K562 (cell line): Measurements from ENCODE around the gene SYCP1. TPM values are rescaled to one million over a fixed set of nuclear protein-coding genes. Genes with fewer than 3 reads are reported as not detected.

ENCODE experiments used
- ATAC-seq: fragments of 200-7000 bp; cut with Tn5 transposase; 3 replicates; pipeline ENCODE4 v1.9.1; 2020; ENCODE audit warnings: moderate library complexity
- BruUV-seq: library from RNA; stranded (reverse); fragments of 400-500 nt; replicated peaks from 2 replicates; lab custom pipeline; 2021; lab: Mats Ljungman, UMichigan
- CTCF ChIA-PET: fragments of 300-600 bp; formaldehyde crosslinking; extraction: SDS; loops from one replicate; lab custom pipeline; 2021; ENCODE audit warnings: low intra/inter-chr PET ratio; lab: Yijun Ruan, JAX
- POLR2A ChIA-PET: fragments of 300-600, 350-650 bp; sonication (Branson Sonifier 250); formaldehyde crosslinking; extraction: SDS; loops from one replicate; lab custom pipeline; 2021; ENCODE audit warnings: antibody characterized with exemption, inconsistent platforms; lab: Yijun Ruan, JAX
- DNase-seq, 4 experiments: peaks; one replicate each; pipeline versions ENCODE4 v3.0.0 to v3.0.0-alpha.2; 2011 to 2018; ENCODE audit warnings: low spot score in 3 of 4, mixed read lengths in 3 of 4; ENCODE audit errors: extremely low read depth in 1 of 4
- FAIRE-seq: peaks from 2 replicates; lab custom pipeline; 2011; peaks lifted over from hg19 to GRCh38; lab: Jason Lieb, UNC
- H2AFZ ChIP-seq: 2 replicates; pipeline ENCODE4 v1.6.0; 2011; ENCODE audit warnings: low read depth, low read length, control low read depth, inconsistent platforms
- H3K27ac ChIP-seq: fragments of 200-600 bp; 3 replicates; pipeline ENCODE4 v1.8.0; 2011; ENCODE audit warnings: low read depth, mild to moderate bottlenecking, control low read depth, inconsistent platforms, low read length, moderate library complexity, mixed read lengths; ENCODE audit errors: extremely low read depth
- H3K27me3 ChIP-seq, 2 experiments: fragments of 300-600 bp in 1 of 2; 2 replicates in 1 of 2; 3 replicates in 1 of 2; pipeline versions ENCODE4 v1.6.0 to v1.8.0; 2011; ENCODE audit warnings: inconsistent platforms in 2 of 2, low read length in 2 of 2, mild to moderate bottlenecking in 1 of 2, mixed read lengths in 1 of 2, moderate library complexity in 1 of 2; ENCODE audit not compliant: control insufficient read depth in 2 of 2, insufficient read depth in 2 of 2
- H3K36me3 ChIP-seq: fragments of 300-600 bp; 3 replicates; pipeline ENCODE4 v1.8.0; 2011; ENCODE audit warnings: mild to moderate bottlenecking, low read length, inconsistent platforms; ENCODE audit not compliant: control insufficient read depth, insufficient read depth
- H3K4me1 ChIP-seq, 2 experiments: fragments of 200-600 bp in 1 of 2; replicated peaks in 1 of 2; 2 replicates in 1 of 2; 3 replicates in 1 of 2; pipeline versions ENCODE4 v1.5.1 to v1.8.0; 2011; ENCODE audit warnings: inconsistent platforms in 2 of 2, low read length in 2 of 2, mild to moderate bottlenecking in 1 of 2, mixed read lengths in 1 of 2, moderate library complexity in 1 of 2; ENCODE audit not compliant: control insufficient read depth in 2 of 2, insufficient read depth in 2 of 2
- H3K4me2 ChIP-seq: 2 replicates; pipeline ENCODE4 v1.6.1; 2011; ENCODE audit warnings: low read length, control low read depth, inconsistent platforms, mixed read lengths; ENCODE audit not compliant: insufficient read depth
- H3K4me3 ChIP-seq: fragments of 200-600 bp; sonication (generic), shearing (Covaris generic); 2 replicates; pipeline ENCODE4 v1.5.1; 2016; ENCODE audit warnings: control low read depth, inconsistent platforms
- H3K79me2 ChIP-seq: fragments of 200-600 bp; 3 replicates; pipeline ENCODE4 v1.8.0; 2011; ENCODE audit warnings: low read length, inconsistent platforms; ENCODE audit not compliant: control insufficient read depth, insufficient read depth
- H3K9ac ChIP-seq, 2 experiments: 2 replicates each; pipeline versions ENCODE4 v1.6.0 to v1.6.1; 2011; ENCODE audit warnings: low read depth in 2 of 2, low read length in 2 of 2, control low read depth in 1 of 2, inconsistent platforms in 1 of 2, mild to moderate bottlenecking in 1 of 2, mixed read lengths in 1 of 2; ENCODE audit not compliant: insufficient read depth in 1 of 2
- H3K9me1 ChIP-seq: one replicate; pipeline ENCODE4 v1.6.0; 2011; ENCODE audit warnings: inconsistent platforms, mild to moderate bottlenecking, low read length, moderate library complexity; ENCODE audit not compliant: control insufficient read depth, insufficient read depth
- H3K9me3 ChIP-seq: replicated peaks from 2 replicates; pipeline ENCODE4 v1.5.1; 2011; ENCODE audit warnings: low read depth, low read length, inconsistent platforms; ENCODE audit not compliant: control insufficient read depth, insufficient read depth
- H4K20me1 ChIP-seq: replicated peaks from 2 replicates; pipeline ENCODE4 v1.6.1; 2011; ENCODE audit warnings: low read length, inconsistent platforms, mixed read lengths; ENCODE audit not compliant: control insufficient read depth, insufficient read depth
- ELF2 ChIP-seq: fragments of 250-450 bp; sonication (Bioruptor Pico); IDR thresholded peaks from 2 replicates; pipeline ENCODE4 v1.5.0; 2021; ENCODE audit warnings: mild to moderate bottlenecking
- HDAC3 ChIP-seq: fragments of 450-650 bp; IDR thresholded peaks from 2 replicates; pipeline ENCODE4 v1.6.1; 2018; ENCODE audit warnings: borderline replicate concordance, mild to moderate bottlenecking, moderate library complexity; ENCODE audit not compliant: partially characterized antibody
- NFXL1 ChIP-seq: fragments of 450-650 bp; formaldehyde crosslinking; IDR thresholded peaks from 2 replicates; pipeline ENCODE4 v1.4.0; 2021; ENCODE audit warnings: mild to moderate bottlenecking
- RBM34 ChIP-seq: fragments of 200-400 bp; formaldehyde crosslinking; IDR thresholded peaks from 2 replicates; pipeline ENCODE4 v1.6.1; 2018; ENCODE audit warnings: low read length, borderline replicate concordance; ENCODE audit not compliant: insufficient read depth
- SRSF3 ChIP-seq: fragments of 200-400 bp; formaldehyde crosslinking; IDR thresholded peaks from 2 replicates; pipeline ENCODE4 v1.6.1; 2016; ENCODE audit warnings: mild to moderate bottlenecking, low read length, moderate library complexity; ENCODE audit not compliant: insufficient read depth
- ZNF24 ChIP-seq: fragments of 450-650 bp; IDR thresholded peaks from 2 replicates; pipeline ENCODE4 v1.6.1; 2016
- ZNF318 ChIP-seq, 2 experiments: fragments of 450-650 bp; IDR thresholded peaks; 2 replicates each; pipeline ENCODE4 v1.6.1; 2016; ENCODE audit warnings: mild to moderate bottlenecking in 2 of 2, borderline replicate concordance in 1 of 2, low read depth in 1 of 2, moderate library complexity in 1 of 2
- ZNF324 ChIP-seq: fragments of 250-450 bp; sonication (Bioruptor Pico); IDR thresholded peaks from 2 replicates; pipeline ENCODE4 v1.4.0; 2020; ENCODE audit warnings: mild to moderate bottlenecking
- ZZZ3 ChIP-seq: fragments of 450-650 bp; IDR thresholded peaks from 2 replicates; pipeline ENCODE4 v1.6.1; 2016; ENCODE audit warnings: antibody characterized with exemption, mild to moderate bottlenecking, moderate library complexity
- WGBS: fragments of 100-300 bp; shearing (Covaris generic); methylation state at CpG from one replicate; pipeline ENCODE4 v1.1.6; 2016; ENCODE audit warnings: low coverage, mixed read lengths; ENCODE audit not compliant: insufficient coverage; ENCODE audit errors: missing lambda C conversion rate; 5-methylcytosine and 5-hydroxymethylcytosine counted together
- in situ Hi-C: fragments of 300-500 bp; cut with MboI; formaldehyde crosslinking; loops from 4 replicates; pipeline ENCODE4 v1.15.0; 2018; ENCODE audit warnings: inconsistent platforms, mixed read lengths
- intact Hi-C: fragments of 100-400 bp; cut with micrococcal nuclease; formaldehyde crosslinking; loops from 2 replicates; pipeline ENCODE4 v1.14.2; 2022
- polyA plus RNA-seq, 8 experiments: library from polyadenylated mRNA; depleted of rRNA in 4 of 8; stranded (reverse) in 5 of 8; unstranded in 3 of 8; fragments of >200 nt; fragmentation: Nextera tagmentation in 2 of 8; fragmentation: Illumina TruSeq in 1 of 8; extraction: Ambion mirVana in 2 of 8; extraction: Trizol in 1 of 8; gene quantifications; 2 replicates each; pipeline versions ENCODE4 v1.2.1 to v1.2.3, GENCODE V29; 2011 to 2014; ENCODE audit warnings: inconsistent platforms in 1 of 8, missing spikeins in 1 of 8
- total RNA-seq, 7 experiments: library from RNA; depleted of rRNA in 6 of 7; stranded (reverse); fragments of >200 nt in 6 of 7; fragmentation: Illumina TruSeq in 2 of 7; extraction: Trizol in 2 of 7; gene quantifications; 2 replicates each; pipeline versions ENCODE4 v1.2.1 to v1.2.3, GENCODE V29; 2011 to 2021; ENCODE audit warnings: low replicate concordance in 1 of 7
- TF ChIP-seq, protein P1 (sequence below): fragments of 450-650 bp; conservative IDR thresholded peaks from 2 replicates; pipeline ENCODE4 v1.6.1; 2016; ENCODE audit warnings: missing genetic modification characterization, low read depth, mild to moderate bottlenecking, missing compliant biosample characterization, moderate library complexity

Gene SYCP1
- total and polyA plus RNA-seq, 9 of the 15 experiments (the other 6 are each of a cell fraction or from before 2014, with no cell fraction given) = not detected

DNA sequence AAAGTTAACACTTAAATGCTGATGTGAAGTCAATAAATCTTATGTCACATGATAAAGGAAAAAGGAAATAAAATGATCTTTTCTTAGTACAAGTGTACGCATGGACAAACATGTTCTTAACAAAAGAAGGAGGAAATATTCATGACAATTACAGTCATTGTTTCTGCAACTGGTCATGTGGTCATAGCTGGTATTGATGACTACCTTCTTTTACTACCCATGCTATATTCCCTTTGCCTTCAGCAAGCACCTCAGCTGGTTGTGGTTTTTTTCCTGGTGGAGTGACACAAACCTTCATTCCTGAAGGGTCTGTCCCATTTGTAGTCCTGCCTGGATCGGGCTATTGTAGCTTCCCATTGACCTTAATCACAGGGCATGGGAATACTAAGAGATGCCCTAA lies 151.5 kb downstream of the SYCP1 start:
- no peak for DNase-seq
- in situ Hi-C loops (no loop called here), intact Hi-C loops (no loop called here)
- TF ChIP-seq ZNF24 (no peak), RBM34 (no peak), ELF2 (no peak), SRSF3 (no peak), ZNF324 (CRISPR knock-in tag) (no peak), HDAC3 (no peak), ZNF318 (IDR thresholded peaks at IDR 0.05; ENCODE audit: borderline replicate concordance in 1 of 2, low read depth in 1 of 2) (no peak), NFXL1 (CRISPR knock-in tag) (no peak), ZZZ3 (no peak)
- TF ChIP-seq, protein P1, sequence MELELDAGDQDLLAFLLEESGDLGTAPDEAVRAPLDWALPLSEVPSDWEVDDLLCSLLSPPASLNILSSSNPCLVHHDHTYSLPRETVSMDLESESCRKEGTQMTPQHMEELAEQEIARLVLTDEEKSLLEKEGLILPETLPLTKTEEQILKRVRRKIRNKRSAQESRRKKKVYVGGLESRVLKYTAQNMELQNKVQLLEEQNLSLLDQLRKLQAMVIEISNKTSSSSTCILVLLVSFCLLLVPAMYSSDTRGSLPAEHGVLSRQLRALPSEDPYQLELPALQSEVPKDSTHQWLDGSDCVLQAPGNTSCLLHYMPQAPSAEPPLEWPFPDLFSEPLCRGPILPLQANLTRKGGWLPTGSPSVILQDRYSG = no peak
- H2AFZ ChIP-seq = no peak overlapping the region
- no peak for ATAC-seq
- no peaks in the 10 kb centered on the region for H3K9me3 ChIP-seq
- H3K4me1 ChIP-seq = no peaks in the 10 kb centered on the region
- no peak overlapping the region for H3K4me2 ChIP-seq
- no peak for FAIRE-seq
- POLR2A ChIA-PET = no interaction called here
- no peak overlapping the region for H3K27ac ChIP-seq
- no peak overlapping the region for H3K4me3 ChIP-seq
- H3K36me3 ChIP-seq = no peaks in the 10 kb centered on the region
- no peaks in the 10 kb centered on the region for H3K79me2 ChIP-seq
- no peaks in the 10 kb centered on the region for H3K27me3 ChIP-seq
- no peak overlapping the region for H3K9ac ChIP-seq
- no peaks in the 10 kb centered on the region for H3K9me1 ChIP-seq
- no TSS peak for BruUV-seq
- 0% methylated on average over 2 of the region's 2 CpGs for WGBS
- no peaks in the 10 kb centered on the region for H4K20me1 ChIP-seq
- CTCF ChIA-PET = interaction anchor here (0.6 kb wide), 1 partner anchor 24 kb away, joined by 3 read pairs; no protein-coding TSS in a partner anchor
